Lower leg skin (tissue), 3 donors: ENCODE measurements around the gene RPP14.

Experiments
- POLR2A ChIP-seq, 2 donors: fragments of 450-650 bp; IDR thresholded peaks; one replicate each; pipeline ENCODE4 v1.6.1; 2016 to 2017; ENCODE audit warnings: antibody characterized with exemption in 2 of 2, mild to moderate bottlenecking in 1 of 2, moderate library complexity in 1 of 2
- TF ChIP-seq, protein P1 (sequence below), 3 donors: fragments of 450-650 bp; IDR thresholded peaks; one replicate each; pipeline ENCODE4 v1.5.1; 2016; ENCODE audit warnings: antibody characterized with exemption in 3 of 3, mild to moderate bottlenecking in 3 of 3, moderate library complexity in 2 of 3

DNA sequence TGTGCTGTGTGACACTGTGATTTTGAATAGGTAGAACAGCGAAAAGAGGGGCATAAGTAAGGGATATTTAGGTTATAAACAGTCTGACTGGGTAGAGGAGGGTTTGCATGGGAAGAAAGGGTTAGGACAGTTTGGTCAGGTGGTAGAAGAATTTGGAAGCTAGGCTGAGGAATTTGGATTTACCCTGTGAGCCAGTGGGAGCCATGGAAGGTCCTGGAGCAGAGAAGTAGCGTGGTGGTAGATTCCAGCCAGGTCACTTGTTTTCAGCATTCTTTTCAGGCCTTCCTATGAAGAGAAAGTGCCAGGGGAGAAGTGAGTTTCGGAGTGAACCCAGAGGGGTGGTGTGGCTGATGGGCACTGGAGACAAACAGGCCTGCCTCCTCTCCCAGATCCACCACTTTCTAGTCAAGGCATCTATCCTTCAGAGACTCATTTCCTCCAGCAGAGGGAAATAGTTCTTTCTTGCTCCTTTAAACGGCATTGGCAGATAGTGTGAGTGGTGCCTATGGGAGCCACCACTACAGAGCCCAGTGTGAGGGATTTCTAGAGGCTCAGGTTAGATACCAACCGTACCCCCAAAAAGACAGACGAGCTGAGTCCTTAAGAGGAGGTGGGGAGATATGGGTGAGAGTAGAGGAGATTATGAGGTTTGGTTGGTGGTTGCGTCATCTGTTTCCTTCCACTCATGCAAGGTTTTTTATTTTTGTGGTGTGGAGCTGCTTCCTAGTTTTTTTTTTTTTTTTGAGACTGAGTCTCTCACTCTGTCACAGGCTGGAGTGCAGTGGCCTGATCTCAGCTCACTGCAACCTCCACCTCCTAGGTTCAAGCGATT is 47.9 kb downstream of the RPP14 start:
- TF ChIP-seq, protein P1, sequence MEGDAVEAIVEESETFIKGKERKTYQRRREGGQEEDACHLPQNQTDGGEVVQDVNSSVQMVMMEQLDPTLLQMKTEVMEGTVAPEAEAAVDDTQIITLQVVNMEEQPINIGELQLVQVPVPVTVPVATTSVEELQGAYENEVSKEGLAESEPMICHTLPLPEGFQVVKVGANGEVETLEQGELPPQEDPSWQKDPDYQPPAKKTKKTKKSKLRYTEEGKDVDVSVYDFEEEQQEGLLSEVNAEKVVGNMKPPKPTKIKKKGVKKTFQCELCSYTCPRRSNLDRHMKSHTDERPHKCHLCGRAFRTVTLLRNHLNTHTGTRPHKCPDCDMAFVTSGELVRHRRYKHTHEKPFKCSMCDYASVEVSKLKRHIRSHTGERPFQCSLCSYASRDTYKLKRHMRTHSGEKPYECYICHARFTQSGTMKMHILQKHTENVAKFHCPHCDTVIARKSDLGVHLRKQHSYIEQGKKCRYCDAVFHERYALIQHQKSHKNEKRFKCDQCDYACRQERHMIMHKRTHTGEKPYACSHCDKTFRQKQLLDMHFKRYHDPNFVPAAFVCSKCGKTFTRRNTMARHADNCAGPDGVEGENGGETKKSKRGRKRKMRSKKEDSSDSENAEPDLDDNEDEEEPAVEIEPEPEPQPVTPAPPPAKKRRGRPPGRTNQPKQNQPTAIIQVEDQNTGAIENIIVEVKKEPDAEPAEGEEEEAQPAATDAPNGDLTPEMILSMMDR (IDR thresholded peaks at IDR 0.05): no peak
- TF ChIP-seq POLR2A (IDR thresholded peaks at IDR 0.05): no peak
